ENCODE measurements around the gene ATP5F1A. TPM values are rescaled to one million over a fixed set of nuclear protein-coding genes. Genes with fewer than 3 reads are reported as not detected.
"Not testable (repeated sequence)": the region's sequence is repeated elsewhere in the genome, so short reads cannot be mapped to it uniquely, and the experiment has no call there.

Gene ATP5F1A
- total RNA-seq, 4 donors from 2014 or later: 366 to 865 (median 581) TPM

DNA sequence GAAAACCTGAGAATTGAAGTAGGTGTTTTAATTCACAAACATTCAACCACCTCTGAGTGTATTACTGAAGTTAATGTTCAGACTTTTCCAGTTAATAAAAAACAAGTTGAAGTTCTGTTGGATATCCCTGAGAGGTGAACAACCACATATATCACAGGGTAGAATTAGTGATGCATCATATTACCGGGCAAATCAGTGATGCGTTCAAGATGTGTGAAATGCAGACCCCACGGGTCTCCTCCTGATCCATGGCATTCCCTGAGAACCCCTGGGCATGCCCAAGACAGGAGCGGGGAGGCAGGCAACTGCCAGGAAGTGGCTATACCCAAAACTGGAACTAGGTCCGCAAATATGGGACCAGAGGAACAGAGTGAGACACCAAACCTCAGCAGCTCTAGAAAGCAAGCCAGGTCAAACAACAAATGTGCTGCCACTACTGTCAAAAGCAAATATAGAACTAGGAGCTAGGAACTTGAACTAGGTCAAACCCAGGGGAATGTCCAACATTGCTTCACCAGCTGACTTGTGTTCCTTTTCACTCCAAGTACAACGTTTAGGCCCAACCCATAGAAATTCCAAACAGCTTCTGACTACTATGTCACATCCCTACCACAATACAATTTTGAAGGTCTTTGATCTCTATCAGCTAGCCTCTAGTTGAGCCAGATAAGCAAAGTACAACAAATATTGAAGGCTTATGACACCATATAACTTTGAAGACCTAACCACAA lies 46.2 kb downstream of the ATP5F1A start:
- H3K27ac ChIP-seq: no peak overlapping the region
- no peaks in the 10 kb centered on the region for H3K4me1 ChIP-seq
- H3K4me3 ChIP-seq (replicated peaks in 1 of 3): no peak overlapping the region
- no peaks in the 10 kb centered on the region for H3K9me3 ChIP-seq
- H3K27me3 ChIP-seq: no peaks in the 10 kb centered on the region
- TF ChIP-seq POLR2A (IDR thresholded peaks at IDR 0.05): no peak
- TF ChIP-seq, protein P1, sequence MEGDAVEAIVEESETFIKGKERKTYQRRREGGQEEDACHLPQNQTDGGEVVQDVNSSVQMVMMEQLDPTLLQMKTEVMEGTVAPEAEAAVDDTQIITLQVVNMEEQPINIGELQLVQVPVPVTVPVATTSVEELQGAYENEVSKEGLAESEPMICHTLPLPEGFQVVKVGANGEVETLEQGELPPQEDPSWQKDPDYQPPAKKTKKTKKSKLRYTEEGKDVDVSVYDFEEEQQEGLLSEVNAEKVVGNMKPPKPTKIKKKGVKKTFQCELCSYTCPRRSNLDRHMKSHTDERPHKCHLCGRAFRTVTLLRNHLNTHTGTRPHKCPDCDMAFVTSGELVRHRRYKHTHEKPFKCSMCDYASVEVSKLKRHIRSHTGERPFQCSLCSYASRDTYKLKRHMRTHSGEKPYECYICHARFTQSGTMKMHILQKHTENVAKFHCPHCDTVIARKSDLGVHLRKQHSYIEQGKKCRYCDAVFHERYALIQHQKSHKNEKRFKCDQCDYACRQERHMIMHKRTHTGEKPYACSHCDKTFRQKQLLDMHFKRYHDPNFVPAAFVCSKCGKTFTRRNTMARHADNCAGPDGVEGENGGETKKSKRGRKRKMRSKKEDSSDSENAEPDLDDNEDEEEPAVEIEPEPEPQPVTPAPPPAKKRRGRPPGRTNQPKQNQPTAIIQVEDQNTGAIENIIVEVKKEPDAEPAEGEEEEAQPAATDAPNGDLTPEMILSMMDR (IDR thresholded peaks at IDR 0.05): no peak
- intact Hi-C loops (cut with DNase I): no loop called here
- no peak for DNase-seq
- no peaks in the 10 kb centered on the region for H3K36me3 ChIP-seq
- 75% methylated on average over 6 of the region's 6 CpGs for WGBS, 2 donors

DNA sequence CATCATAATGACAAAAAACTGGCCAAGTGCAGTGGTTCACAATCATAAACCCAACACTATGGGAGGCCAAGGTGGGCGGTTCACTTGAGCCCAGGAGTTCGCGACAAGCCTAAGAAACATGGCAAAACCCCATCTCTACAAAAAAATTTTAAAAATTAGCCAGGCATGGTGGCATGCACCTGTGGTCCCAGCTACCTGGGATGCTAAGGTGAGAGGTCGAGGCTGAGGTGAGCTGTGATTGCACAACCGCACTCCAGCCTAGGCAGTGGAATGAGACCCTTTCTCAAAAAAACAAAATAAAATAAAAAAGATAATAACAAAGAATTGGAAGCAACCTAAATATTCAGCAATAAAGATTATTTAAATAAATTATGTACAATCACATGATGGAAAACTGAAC lies 47.8 kb downstream of the ATP5F1A start:
- TF ChIP-seq POLR2A (IDR thresholded peaks at IDR 0.05): no peak
- TF ChIP-seq, protein P1 (IDR thresholded peaks at IDR 0.05): no peak
- Histone ChIP-seq H3K9me3 (no peaks in the 10 kb centered on the region), H3K27me3 (no peaks in the 10 kb centered on the region), H3K4me3 (replicated peaks in 1 of 3) (no peak overlapping the region), H3K27ac (no peak overlapping the region), H3K4me1 (no peaks in the 10 kb centered on the region), H3K36me3 (no peaks in the 10 kb centered on the region)
- WGBS, 2 donors: 96 to 97% methylated on average over 5 of the region's 5 CpGs
- no peak for DNase-seq
- intact Hi-C loops (cut with DNase I): no loop called here

- no peak overlapping the region for H3K4me3 ChIP-seq (replicated peaks in 1 of 3)
- intact Hi-C loops (cut with DNase I): no loop called here
- no peaks in the 10 kb centered on the region for H3K9me3 ChIP-seq
Measured at GRCh38 chr18:46048641-46049040, 49.5 kb downstream of the ATP5F1A start.

GRCh38 chr18:46047369-46047768 lies 50.7 kb downstream of the ATP5F1A start:
- H3K9me3 ChIP-seq; intact Hi-C loops (cut with DNase I); H3K4me3 ChIP-seq (replicated peaks in 1 of 3); H3K4me1 ChIP-seq; H3K27me3 ChIP-seq; H3K27ac ChIP-seq; H3K36me3 ChIP-seq; DNase-seq: not testable (repeated sequence)
- WGBS, 2 donors: 91% methylated on average over 13 of the region's 13 CpGs

More at GRCh38 chr18:46048641-46049040, 49.5 kb downstream of the ATP5F1A start:
- TF ChIP-seq, protein P1 (IDR thresholded peaks at IDR 0.05): no peak
- no peak for TF ChIP-seq POLR2A (IDR thresholded peaks at IDR 0.05)
- Histone ChIP-seq H3K27me3 (no peaks in the 10 kb centered on the region), H3K4me1 (no peaks in the 10 kb centered on the region), H3K27ac (no peak overlapping the region), H3K36me3 (no peaks in the 10 kb centered on the region)
- no peak for DNase-seq
- 91 to 98% methylated on average over 1 of the region's 1 CpG for WGBS, 2 donors

DNA sequence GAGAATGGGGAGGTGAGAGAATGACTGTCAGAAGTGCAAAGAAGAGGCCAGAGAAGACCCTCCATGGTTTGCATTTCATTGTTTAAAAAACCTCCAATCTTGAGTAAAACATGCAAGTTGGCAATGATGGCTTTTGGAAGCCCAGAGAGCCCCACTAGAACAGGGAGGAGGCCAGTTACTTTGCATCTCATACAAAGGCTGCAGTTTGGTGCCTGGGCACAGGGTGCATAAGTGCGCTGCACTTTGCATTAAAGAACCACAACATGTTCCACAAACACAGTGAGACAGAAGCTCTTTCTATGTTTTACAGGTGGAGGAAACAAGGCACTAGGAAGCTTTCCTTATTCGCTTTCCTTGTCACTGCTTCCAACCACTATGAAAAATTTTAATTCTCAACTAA lies 51.4 kb downstream of the ATP5F1A start:
- 96 to 98% methylated on average over 2 of the region's 2 CpGs for WGBS, 2 donors
- no peaks in the 10 kb centered on the region for H3K9me3 ChIP-seq
- intact Hi-C loops (cut with DNase I): no loop called here
- no peak for DNase-seq
- no peak for TF ChIP-seq POLR2A (IDR thresholded peaks at IDR 0.05)
- TF ChIP-seq, protein P1 (IDR thresholded peaks at IDR 0.05): no peak
- no peak overlapping the region for H3K27ac ChIP-seq
- no peaks in the 10 kb centered on the region for H3K27me3 ChIP-seq
- H3K36me3 ChIP-seq: no peaks in the 10 kb centered on the region
- H3K4me1 ChIP-seq: no peaks in the 10 kb centered on the region
- H3K4me3 ChIP-seq (replicated peaks in 1 of 3): no peak overlapping the region

Data from thyroid gland (tissue), 4 donors.